GM21423 (cell line): ENCODE results near the gene TIMP3.

Experiments
- ATAC-seq: cut with Tn5 transposase; IDR thresholded peaks from one replicate; pipeline ENCODE4 v1.9.1; 2021; ENCODE audit warnings: mild to moderate bottlenecking, moderate library complexity; ENCODE audit not compliant: unreplicated experiment

Gene TIMP3

DNA sequence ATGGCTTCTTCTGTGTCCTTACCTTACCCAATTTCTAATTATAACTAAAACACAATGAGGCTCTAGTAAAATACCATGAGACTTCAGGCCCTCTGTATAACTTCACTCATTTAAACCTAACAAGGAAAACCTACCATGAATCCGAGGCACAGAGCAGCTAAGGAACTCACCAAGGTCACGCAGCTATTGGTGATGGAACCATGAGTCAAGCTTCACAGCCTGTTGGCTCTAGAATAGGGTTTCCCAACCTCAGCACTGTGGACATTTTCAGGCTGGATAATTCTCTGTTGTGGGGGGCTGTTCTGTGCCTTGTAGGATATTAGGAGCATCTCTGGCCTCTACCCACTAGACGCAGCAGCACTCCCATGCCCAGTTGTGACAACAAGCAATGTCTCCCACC, 75.7 kb downstream of the TIMP3 start:
- ATAC-seq = no peak

DNA sequence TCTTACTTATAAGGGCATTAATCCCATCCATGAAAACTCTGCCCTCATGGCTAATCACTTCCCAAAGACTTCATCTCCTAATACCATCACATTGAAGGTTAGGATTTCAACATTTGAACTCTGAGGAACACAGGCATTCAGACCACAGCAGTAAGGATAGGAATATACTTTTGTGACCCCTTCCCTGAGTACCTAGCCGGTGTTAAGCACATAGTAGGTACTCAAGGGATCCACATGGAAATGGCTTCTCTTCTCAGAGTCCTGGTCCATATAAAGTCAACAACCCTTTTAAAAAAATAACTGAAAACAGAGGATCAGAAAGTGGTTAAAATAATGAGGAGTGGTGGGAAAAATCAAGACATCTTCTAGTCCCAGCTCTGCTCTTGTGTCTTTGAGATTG, 78.0 kb downstream of the TIMP3 start:
- ATAC-seq = no peak

- no peak for ATAC-seq
Observed at GRCh38 chr22:32880061-32880460, 78.6 kb downstream of the TIMP3 start.

DNA sequence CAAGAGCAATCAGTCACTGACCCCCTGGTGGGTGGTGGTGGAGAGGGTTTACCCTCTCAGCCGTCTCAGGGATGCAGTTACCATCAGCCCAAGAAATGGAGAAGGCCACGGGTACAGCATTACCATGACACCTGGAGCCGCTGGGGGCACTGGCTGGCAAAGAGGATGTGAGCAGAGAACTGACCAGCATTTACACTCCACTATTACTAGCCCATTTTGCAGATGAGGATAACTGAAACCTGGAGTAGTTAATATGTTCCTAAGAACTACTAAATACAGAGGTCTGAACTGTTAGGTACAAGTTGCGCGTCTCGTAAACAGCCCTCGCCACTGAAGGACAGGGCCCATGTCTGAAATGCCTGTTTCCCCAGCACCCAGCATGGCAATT, 79.0 kb downstream of the TIMP3 start:
- no peak for ATAC-seq

GRCh38 chr22:32880893-32881596, 79.5 kb downstream of the TIMP3 start:
- ATAC-seq = no peak

GRCh38 chr22:32882360-32882755, 80.9 kb downstream of the TIMP3 start:
- ATAC-seq = no peak

DNA sequence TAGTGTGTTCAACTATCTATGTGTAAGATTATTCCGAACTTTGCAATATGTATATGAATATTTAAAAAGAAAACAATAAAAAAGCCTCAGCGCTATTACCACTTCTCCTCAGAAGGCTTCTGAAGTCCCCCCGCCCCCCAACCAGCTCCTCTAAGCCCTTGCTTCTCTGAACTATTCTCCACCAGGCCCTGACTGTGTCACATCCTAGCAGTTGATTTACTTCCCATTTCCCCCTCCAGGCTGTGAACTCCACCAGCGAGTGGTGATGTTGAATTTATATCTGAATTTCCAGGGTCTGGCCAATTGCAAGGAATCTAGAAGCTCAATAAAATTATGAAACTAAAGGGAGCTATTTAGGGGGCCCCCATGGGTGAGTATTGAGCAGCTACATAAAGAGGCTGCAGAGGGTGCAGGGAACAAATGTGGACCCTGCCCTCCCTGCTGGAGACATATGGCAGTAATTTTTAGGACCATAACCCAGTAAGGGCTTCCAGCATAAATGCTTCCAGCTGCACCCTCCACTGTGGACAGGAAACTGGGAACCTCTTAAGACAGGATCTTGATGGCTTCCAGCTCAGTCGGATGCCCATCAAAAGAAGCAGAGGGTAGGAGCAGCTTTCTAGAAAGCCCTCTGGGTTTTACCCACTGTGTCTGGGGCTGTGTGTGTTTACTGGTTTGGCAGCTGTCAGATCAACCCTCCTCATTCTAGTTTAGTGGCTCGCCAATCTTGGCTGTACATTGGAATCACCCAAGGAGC, 81.4 kb downstream of the TIMP3 start:
- ATAC-seq = no peak

GRCh38 chr22:32887324-32887980, 85.9 kb downstream of the TIMP3 start:
- ATAC-seq = no peak

- no peak for ATAC-seq
Observed at GRCh38 chr22:32888976-32889375, 87.5 kb downstream of the TIMP3 start.

DNA sequence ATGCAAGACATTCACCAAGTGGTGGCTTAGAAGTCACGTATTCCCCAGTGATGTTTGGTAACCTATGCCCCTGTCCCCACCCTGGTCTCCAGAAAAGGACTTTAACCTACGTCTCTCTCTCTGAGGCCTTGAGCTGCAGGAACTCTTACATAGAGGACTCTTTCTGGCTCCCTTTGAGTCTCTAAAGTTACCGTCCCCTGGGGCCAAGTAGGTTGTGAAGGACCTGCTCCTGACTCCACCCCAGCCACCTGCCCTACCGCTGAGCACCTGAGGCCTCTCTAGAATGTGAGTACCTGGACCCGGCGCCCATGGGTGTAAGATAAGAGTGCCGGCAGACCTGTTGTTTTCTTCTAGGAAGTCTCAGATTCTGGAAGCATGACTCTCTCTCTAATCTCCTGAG, 95.4 kb downstream of the TIMP3 start:
- ATAC-seq = no peak

GRCh38 chr22:32897400-32897799, 95.9 kb downstream of the TIMP3 start:
- no peak for ATAC-seq

- no peak for ATAC-seq
Observed at GRCh38 chr22:32900886-32901635, 99.6 kb downstream of the TIMP3 start.

GRCh38 chr22:32901925-32902324, 100.4 kb downstream of the TIMP3 start:
- ATAC-seq = no peak

DNA sequence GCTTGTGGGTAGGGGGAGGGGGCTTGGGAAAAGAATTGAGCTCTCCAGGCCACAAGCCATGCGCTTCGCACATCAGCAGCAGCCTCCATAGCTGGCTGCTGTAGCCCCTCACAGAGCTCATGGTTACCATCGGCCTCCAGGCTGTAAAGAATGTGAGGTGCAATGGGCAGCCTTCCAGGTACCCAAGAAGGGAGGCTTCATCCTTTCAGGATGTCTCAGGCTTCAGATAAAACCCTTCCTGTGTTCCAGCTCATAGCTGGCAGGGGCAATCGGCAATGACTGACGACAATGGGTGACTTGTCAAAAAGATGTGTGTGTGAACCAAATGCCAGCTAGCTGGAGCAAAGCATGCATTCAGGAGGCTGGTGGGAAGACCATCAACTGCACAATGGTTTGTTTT, 102.0 kb downstream of the TIMP3 start:
- no peak for ATAC-seq

DNA sequence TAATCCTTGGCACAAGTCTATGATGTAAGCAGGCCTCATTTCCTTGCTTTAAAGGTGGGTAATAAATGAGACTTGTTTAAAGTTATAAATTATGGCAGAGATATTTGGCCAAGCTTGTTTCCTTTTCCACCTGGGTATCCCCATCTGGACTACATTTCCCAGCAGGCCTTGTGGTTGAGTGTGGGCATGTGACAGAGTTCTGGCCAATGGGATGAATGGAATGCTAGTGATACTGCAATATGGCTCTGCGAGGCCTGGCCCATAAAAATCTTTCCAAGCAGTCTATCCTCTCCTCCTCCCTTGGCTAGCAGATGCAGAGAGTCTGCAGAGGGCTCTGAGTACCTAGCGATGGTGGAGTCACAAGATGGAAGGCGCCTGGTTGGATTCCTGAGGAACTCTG, 102.5 kb downstream of the TIMP3 start:
- ATAC-seq = no peak

DNA sequence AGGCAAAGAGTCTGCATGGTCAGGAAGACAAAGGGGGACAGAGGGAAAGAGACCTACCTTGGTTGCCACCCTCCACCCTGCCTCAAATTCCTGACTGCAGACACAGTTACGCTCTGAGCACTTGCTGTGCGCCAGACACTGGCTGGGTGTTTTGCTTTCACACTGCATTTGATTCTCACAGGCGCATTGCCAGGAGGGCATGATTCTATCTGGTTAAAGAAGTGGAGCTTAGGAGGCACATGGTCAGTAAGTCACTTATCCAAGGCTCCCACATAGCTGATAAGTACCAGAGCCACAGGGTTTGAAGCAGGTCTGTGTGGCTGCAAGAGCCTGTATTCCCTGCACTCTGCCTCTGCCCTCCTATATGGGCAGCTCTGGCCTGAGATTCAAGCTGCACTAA, 103.9 kb downstream of the TIMP3 start:
- ATAC-seq = no peak

- no peak for ATAC-seq
Observed at GRCh38 chr22:32909581-32910428, 108.3 kb downstream of the TIMP3 start.

GRCh38 chr22:32910429-32910772, 108.9 kb downstream of the TIMP3 start:
- no peak for ATAC-seq

DNA sequence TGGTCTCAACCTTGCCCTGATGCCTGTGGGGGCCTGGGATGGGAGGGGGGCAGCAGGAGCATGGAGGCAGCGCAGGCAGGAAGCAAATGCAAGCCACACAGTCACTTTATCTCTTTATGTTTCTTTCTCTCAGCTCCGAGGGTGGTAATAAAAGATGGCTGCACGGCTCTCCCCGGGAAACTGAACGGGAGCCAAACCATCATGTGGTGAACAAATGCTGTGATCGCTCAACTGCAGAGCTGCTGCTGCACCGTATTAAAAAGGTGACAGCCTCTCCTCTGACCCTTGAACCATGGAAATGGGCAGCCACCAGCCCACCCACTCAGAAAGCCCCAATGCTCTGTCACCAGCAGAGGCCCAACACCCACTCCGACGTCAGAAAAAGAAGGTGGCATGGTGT, 110.0 kb downstream of the TIMP3 start:
- ATAC-seq = no peak
